ENCODE data around the gene FAM3B.
"Not testable (repeated sequence)": the region's sequence is repeated elsewhere in the genome, so short reads cannot be mapped to it uniquely, and the experiment has no call there.

Gene FAM3B

DNA sequence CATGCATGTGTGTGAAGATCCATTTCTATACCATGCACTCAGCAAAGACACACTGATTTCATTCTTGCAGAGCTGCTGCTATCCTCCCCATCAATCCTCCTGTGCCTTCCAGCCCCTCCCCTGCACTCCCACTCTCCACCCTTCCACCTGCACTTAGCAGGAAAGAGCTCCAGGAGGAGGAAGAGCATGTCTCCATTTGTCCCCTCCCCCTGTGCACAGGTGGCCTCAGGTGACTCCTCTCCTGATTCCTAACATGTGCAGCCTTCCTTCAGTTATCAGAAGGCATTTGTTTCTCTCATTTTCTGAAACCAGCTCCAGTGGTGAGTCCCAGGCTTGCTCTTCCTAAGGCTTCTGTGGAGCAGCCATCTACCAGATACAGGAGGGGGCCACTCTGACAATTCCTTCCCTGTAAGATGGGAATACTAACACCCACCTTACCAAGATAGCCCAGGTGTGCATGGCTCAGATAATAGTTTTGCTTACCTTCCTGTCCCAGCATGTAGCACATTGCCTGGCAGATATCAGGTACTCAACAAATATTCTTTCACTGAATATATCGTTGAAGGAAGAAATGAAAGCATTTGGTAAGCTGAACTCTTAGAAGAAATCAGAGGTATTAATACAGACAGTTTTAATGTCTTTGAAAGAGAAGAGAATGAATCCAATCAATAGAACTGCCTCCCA, 21.9 kb upstream of the FAM3B start:
- Histone ChIP-seq H3K4me3 (ENCODE audit: low read length) (no peak overlapping the region), H3K4me1 (ENCODE audit: control insufficient read depth, insufficient read depth, low read length) (no peaks in the 10 kb centered on the region), H3K27me3 (replicated peaks; ENCODE audit: control insufficient read depth, insufficient read depth, low read length) (peaks cover 52% of the 10 kb centered on the region), H3K36me3 (ENCODE audit: control insufficient read depth, insufficient read depth, low read length, severe bottlenecking) (no peaks in the 10 kb centered on the region), H3K9me3 (ENCODE audit: control insufficient read depth, low read length) (peaks cover 9% of the 10 kb centered on the region), H3K9ac (ENCODE audit: low read length) (no peak overlapping the region)
- no peak for DNase-seq (ENCODE audit: low read depth)

DNA sequence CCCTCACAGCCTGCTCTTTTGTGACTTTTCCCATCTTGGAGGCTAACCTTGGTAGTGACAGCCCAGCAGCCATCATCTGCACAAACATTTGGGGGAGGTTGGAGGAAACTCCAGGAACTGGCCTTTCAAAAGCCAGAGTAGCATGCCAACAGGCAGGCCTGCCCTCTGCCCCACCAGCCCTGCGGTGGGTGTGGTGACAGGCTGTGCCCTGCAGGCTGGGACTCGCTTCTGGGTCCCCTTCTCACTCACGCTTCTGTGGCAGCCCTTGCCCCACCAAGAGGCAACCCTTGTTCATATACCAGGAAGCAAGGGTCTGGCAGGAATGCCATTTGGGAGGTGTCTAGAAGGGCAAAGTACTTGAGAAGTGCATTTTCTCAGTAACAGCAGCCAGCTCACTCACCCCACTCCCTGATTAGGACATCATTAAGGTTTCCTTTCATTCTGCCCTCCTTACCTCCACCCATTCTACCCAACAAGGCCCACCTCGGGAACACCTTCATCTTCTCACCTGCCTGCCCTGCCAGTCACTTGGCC, 20.8 kb upstream of the FAM3B start:
- H3K4me3 ChIP-seq (ENCODE audit: low read length), result no peak overlapping the region
- peaks cover 48% of the 10 kb centered on the region for H3K27me3 ChIP-seq (replicated peaks; ENCODE audit: control insufficient read depth, insufficient read depth, low read length)
- H3K36me3 ChIP-seq (ENCODE audit: control insufficient read depth, insufficient read depth, low read length, severe bottlenecking), result no peaks in the 10 kb centered on the region

DNA sequence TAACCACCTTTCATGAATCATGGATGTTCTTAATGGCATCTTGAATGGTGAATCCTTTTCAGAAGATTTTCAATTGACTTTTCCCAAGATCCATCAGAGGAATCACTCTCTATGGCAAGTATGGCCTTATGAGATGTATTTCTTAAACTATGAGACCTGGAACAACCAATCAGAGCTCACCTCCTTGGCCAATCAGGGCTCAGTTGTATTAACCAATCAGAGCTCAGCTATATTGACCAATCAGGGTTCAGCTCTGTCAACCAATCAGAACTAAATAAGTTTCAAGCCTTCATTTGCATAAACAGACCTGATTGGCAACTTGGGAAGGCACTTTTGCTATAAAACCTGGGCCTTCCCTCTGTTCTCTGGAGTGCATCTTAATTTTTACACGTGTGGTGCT, 13.6 kb upstream of the FAM3B start:
- no peak overlapping the region for H3K4me3 ChIP-seq (ENCODE audit: low read length)
- no peak overlapping the region for H3K9ac ChIP-seq (ENCODE audit: low read length)
- no peaks in the 10 kb centered on the region for H3K4me1 ChIP-seq (ENCODE audit: control insufficient read depth, insufficient read depth, low read length)
- H3K9me3 ChIP-seq (ENCODE audit: control insufficient read depth, low read length), result peaks cover 22% of the 10 kb centered on the region
- no peaks in the 10 kb centered on the region for H3K36me3 ChIP-seq (ENCODE audit: control insufficient read depth, insufficient read depth, low read length, severe bottlenecking)
- no peak for DNase-seq (ENCODE audit: low read depth)
- H3K27me3 ChIP-seq (replicated peaks; ENCODE audit: control insufficient read depth, insufficient read depth, low read length), result peaks cover 28% of the 10 kb centered on the region

More for the DNA sequence above, 20.8 kb upstream of the FAM3B start:
- peaks cover 9% of the 10 kb centered on the region for H3K9me3 ChIP-seq (ENCODE audit: control insufficient read depth, low read length)
- H3K4me1 ChIP-seq (ENCODE audit: control insufficient read depth, insufficient read depth, low read length), result no peaks in the 10 kb centered on the region
- no peak overlapping the region for H3K9ac ChIP-seq (ENCODE audit: low read length)
- DNase-seq (ENCODE audit: low read depth), result no peak

DNA sequence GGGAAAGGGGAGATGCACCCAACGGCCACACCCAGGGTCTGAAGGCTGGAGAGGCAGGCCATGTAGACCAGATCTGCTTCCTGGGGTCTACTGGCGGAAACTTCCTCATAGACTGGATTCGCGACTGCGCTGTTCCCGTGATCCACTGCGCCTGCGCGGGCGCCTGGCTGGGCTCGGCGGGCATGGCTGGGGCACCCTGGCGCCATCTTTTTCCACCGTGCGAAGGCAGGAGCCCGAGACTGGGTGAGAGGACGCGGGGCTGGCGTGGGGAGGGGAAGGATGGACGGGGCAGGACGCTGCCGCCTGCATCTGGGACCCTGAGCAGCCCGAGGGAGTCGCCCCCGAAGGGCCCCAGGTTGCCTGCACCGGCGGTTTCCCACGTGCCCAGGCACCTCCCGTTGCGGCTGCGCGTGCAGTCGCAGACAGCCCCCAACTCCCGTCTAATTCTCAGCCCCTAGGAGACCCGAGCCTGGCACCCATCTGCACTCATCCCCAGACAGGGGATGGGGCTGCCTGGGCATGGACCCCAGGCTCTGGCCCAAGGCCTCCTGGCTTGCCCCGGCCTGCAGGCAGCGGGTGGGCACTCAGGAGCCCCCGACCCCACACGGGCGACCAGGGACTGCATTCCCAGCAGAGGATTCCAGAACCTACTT, 12.4 kb upstream of the FAM3B start:
- Histone ChIP-seq H3K4me3 (ENCODE audit: low read length) (no peak overlapping the region), H3K9me3 (ENCODE audit: control insufficient read depth, low read length) (peaks cover 14% of the 10 kb centered on the region), H3K36me3 (ENCODE audit: control insufficient read depth, insufficient read depth, low read length, severe bottlenecking) (no peaks in the 10 kb centered on the region), H3K27me3 (replicated peaks; ENCODE audit: control insufficient read depth, insufficient read depth, low read length) (peaks cover 36% of the 10 kb centered on the region), H3K4me1 (ENCODE audit: control insufficient read depth, insufficient read depth, low read length) (no peaks in the 10 kb centered on the region), H3K9ac (ENCODE audit: low read length) (no peak overlapping the region)
- no peak for DNase-seq (ENCODE audit: low read depth)

DNA sequence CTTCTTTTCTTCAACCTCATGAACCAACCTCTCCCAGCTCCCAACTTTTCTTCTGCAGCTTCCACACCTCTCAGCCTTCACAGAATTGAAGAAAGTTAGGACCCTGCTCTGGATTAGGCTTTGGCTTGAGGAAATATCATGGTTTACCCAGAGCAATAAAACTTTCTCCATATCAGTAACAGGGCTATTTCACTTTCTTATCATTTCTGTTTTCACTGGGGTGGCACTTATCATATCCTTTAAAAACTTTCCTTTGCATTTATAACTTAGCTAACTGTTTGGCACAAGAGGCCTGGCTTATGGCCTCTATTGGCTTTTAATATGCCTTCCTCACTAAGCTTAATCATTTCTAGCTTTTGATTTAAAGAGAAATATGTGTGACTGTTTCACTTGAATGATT, 9.4 kb upstream of the FAM3B start:
- Histone ChIP-seq H3K36me3 (ENCODE audit: control insufficient read depth, insufficient read depth, low read length, severe bottlenecking) (no peaks in the 10 kb centered on the region), H3K9ac (ENCODE audit: low read length) (no peak overlapping the region), H3K4me3 (ENCODE audit: low read length) (no peak overlapping the region), H3K27me3 (replicated peaks; ENCODE audit: control insufficient read depth, insufficient read depth, low read length) (peaks cover 50% of the 10 kb centered on the region), H3K4me1 (ENCODE audit: control insufficient read depth, insufficient read depth, low read length) (no peaks in the 10 kb centered on the region), H3K9me3 (ENCODE audit: control insufficient read depth, low read length) (peaks cover 8% of the 10 kb centered on the region)
- no peak for DNase-seq (ENCODE audit: low read depth)

DNA sequence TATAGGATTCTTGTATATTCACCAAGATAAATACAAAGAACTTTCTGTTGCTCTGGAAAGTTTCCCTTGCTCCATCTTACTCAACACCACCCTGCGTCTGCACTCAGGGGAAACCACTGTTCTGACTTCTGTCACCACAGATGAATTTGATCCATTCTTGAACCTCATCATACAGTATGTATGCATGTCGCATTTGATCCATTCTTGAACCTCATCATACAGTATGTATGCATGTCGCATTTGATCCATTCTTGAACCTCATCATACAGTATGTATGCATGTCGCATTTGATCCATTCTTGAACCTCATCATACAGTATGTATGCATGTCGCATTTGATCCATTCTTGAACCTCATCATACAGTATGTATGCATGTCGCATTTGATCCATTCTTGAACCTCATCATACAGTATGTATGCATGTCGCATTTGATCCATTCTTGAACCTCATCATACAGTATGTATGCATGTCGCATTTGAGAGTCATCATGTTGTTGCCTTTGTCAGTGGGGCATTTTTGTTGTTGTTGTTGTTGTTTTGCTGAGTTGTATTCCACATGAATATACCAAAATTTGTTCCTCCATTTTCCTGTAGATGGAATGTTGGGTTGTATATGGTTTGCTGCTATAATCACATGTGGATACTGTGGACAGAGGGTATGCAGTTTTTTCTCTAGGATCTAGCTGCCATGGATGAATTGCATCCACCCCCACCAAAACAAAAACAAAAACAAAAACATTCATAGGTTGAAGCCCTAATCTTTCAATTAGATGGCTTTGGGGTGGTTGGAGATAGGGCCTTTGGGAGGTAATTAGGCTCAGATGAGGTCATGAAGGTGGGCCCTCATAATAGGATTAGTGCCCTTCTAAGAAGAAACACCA, 3.1 kb upstream of the FAM3B start:
- not testable (repeated sequence) for H3K9me3 ChIP-seq (ENCODE audit: control insufficient read depth, low read length); H3K4me1 ChIP-seq (ENCODE audit: control insufficient read depth, insufficient read depth, low read length)
- H3K27me3 ChIP-seq (replicated peaks; ENCODE audit: control insufficient read depth, insufficient read depth, low read length), result peaks cover 54% of the 10 kb centered on the region

DNA sequence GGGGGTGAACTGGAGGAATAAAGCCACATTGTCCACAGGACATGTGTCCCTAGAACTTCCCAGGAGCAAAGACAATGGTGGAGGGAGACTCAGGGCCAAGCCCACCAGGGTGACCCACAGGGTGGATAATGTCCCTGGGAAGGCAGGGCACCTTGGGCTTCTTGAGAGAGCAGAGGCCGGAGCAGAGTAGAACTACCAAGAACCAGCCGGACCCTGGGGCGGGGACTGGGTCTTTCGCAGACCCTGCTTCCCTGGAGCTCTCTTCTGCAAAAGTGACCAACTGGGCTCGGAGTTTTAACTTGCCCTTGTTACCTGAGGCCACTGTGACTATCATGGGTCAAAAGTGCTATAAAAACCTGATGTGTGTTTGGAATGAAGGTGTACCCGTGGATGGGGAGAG, 875 bp upstream of the FAM3B start:
- no peak for DNase-seq (ENCODE audit: low read depth)
- no peaks in the 10 kb centered on the region for H3K36me3 ChIP-seq (ENCODE audit: control insufficient read depth, insufficient read depth, low read length, severe bottlenecking)
- H3K9ac ChIP-seq (ENCODE audit: low read length), result no peak overlapping the region
- H3K27me3 ChIP-seq (replicated peaks; ENCODE audit: control insufficient read depth, insufficient read depth, low read length), result peaks cover 45% of the 10 kb centered on the region
- peaks cover 5% of the 10 kb centered on the region for H3K4me1 ChIP-seq (ENCODE audit: control insufficient read depth, insufficient read depth, low read length)
- H3K9me3 ChIP-seq (ENCODE audit: control insufficient read depth, low read length), result no peaks in the 10 kb centered on the region
- H3K4me3 ChIP-seq (ENCODE audit: low read length), result no peak overlapping the region

More for the DNA sequence above, 3.1 kb upstream of the FAM3B start:
- not testable (repeated sequence) for DNase-seq (ENCODE audit: low read depth); H3K9ac ChIP-seq (ENCODE audit: low read length); H3K36me3 ChIP-seq (ENCODE audit: control insufficient read depth, insufficient read depth, low read length, severe bottlenecking); H3K4me3 ChIP-seq (ENCODE audit: low read length)

DNA sequence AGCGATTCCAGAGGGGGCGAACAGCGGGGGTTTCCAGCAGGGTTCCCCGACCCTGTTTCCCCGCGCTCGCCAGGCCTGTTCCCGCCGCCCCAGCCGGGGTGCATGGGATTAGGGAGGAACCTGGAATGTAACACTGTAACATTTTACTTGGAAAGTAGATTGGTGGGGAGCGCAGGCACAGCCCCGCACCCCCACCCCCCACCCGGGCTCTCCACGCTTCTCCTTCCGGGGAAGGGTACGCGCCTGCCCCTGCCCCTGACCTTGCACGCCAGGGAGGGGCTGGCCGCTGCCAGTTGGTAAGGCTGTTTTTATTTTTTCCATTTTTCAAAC, 427 bp downstream of the FAM3B start:
- DNase-seq (ENCODE audit: low read depth), result no peak
- Histone ChIP-seq H3K27me3 (replicated peaks; ENCODE audit: control insufficient read depth, insufficient read depth, low read length) (peaks cover 50% of the 10 kb centered on the region), H3K4me1 (ENCODE audit: control insufficient read depth, insufficient read depth, low read length) (peaks cover 5% of the 10 kb centered on the region), H3K4me3 (ENCODE audit: low read length) (no peak overlapping the region), H3K9ac (ENCODE audit: low read length) (no peak overlapping the region), H3K9me3 (ENCODE audit: control insufficient read depth, low read length) (no peaks in the 10 kb centered on the region), H3K36me3 (ENCODE audit: control insufficient read depth, insufficient read depth, low read length, severe bottlenecking) (no peaks in the 10 kb centered on the region)

DNA sequence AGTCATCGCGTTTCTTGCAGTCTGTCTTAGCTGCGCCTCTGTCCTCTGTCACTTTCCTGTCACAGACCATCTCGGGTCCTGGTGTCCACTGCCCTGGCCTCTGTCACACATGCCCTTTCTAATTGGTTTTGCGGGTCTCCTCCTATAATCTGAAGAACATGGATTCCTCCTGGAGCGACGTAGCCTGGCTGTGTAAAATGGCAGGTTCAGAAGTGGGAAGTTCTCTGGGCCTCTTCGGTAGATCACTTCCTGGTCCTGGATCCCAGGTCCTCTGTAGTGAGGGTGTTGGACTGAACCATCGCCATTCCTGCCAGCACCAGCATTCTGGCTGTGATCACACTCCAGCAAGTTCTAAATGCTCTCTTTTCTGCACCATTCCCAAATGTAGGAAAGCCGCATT, 857 bp downstream of the FAM3B start:
- Histone ChIP-seq H3K27me3 (replicated peaks; ENCODE audit: control insufficient read depth, insufficient read depth, low read length) (peaks cover 51% of the 10 kb centered on the region), H3K36me3 (ENCODE audit: control insufficient read depth, insufficient read depth, low read length, severe bottlenecking) (no peaks in the 10 kb centered on the region), H3K9ac (ENCODE audit: low read length) (no peak overlapping the region), H3K4me1 (ENCODE audit: control insufficient read depth, insufficient read depth, low read length) (peaks cover 5% of the 10 kb centered on the region), H3K9me3 (ENCODE audit: control insufficient read depth, low read length) (no peaks in the 10 kb centered on the region), H3K4me3 (ENCODE audit: low read length) (no peak overlapping the region)
- no peak for DNase-seq (ENCODE audit: low read depth)

DNA sequence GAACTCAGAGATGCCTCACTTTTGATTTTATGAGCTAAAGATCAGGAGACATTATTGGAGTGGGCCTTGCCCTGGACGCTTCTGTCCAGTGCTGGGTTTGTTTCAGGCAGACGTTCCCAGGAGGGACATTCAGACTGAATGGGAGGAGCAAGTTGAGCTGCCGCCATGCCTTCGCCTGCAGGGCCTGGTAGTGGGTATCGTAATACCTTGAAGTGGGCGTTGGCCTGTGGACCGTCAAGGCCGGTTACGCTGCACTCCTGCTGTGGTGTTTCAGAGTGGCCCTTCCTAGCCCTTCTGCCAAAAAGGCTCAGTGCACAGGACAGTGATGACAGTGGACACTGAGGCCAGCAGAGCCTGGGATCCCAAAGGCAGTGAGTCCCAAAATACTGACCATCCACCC, 1.6 kb downstream of the FAM3B start:
- Histone ChIP-seq H3K27me3 (replicated peaks; ENCODE audit: control insufficient read depth, insufficient read depth, low read length) (peaks cover 51% of the 10 kb centered on the region), H3K36me3 (ENCODE audit: control insufficient read depth, insufficient read depth, low read length, severe bottlenecking) (no peaks in the 10 kb centered on the region)
- no peak for DNase-seq (ENCODE audit: low read depth)

DNA sequence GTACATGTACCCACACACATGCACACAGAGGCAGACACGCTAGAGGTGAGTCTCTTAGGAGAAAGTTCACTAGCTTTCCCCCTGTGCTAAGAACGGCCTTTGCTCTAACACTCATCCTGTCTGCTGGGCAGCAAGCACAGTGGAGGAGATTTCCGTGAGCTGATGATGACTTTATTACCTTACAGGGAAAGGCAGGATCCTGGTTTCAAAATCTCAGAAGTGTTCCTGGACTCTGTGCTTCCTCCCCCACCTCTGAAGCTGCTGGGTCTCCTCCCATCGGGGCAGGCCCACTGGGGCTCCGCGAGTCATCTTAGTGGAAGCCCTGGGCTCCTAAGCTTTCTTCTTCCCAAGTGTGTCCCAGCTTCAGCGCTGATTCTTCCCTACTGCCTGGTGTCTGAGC, 2.7 kb downstream of the FAM3B start:
- no peak for DNase-seq (ENCODE audit: low read depth)
- Histone ChIP-seq H3K36me3 (ENCODE audit: control insufficient read depth, insufficient read depth, low read length, severe bottlenecking) (no peaks in the 10 kb centered on the region), H3K27me3 (replicated peaks; ENCODE audit: control insufficient read depth, insufficient read depth, low read length) (peaks cover 51% of the 10 kb centered on the region), H3K9me3 (ENCODE audit: control insufficient read depth, low read length) (no peaks in the 10 kb centered on the region), H3K4me3 (ENCODE audit: low read length) (no peak overlapping the region), H3K4me1 (ENCODE audit: control insufficient read depth, insufficient read depth, low read length) (peaks cover 5% of the 10 kb centered on the region), H3K9ac (ENCODE audit: low read length) (no peak overlapping the region)

More for the DNA sequence above, 1.6 kb downstream of the FAM3B start:
- Histone ChIP-seq H3K4me1 (ENCODE audit: control insufficient read depth, insufficient read depth, low read length) (peaks cover 5% of the 10 kb centered on the region), H3K9me3 (ENCODE audit: control insufficient read depth, low read length) (no peaks in the 10 kb centered on the region), H3K4me3 (ENCODE audit: low read length) (no peak overlapping the region), H3K9ac (ENCODE audit: low read length) (no peak overlapping the region)
